RPMI8226 (cell line): ENCODE measurements around the gene MDK.

Source experiments
- DNase-seq: peaks from one replicate; pipeline ENCODE4 v3.0.0-alpha.2; 2015

Gene MDK

DNA sequence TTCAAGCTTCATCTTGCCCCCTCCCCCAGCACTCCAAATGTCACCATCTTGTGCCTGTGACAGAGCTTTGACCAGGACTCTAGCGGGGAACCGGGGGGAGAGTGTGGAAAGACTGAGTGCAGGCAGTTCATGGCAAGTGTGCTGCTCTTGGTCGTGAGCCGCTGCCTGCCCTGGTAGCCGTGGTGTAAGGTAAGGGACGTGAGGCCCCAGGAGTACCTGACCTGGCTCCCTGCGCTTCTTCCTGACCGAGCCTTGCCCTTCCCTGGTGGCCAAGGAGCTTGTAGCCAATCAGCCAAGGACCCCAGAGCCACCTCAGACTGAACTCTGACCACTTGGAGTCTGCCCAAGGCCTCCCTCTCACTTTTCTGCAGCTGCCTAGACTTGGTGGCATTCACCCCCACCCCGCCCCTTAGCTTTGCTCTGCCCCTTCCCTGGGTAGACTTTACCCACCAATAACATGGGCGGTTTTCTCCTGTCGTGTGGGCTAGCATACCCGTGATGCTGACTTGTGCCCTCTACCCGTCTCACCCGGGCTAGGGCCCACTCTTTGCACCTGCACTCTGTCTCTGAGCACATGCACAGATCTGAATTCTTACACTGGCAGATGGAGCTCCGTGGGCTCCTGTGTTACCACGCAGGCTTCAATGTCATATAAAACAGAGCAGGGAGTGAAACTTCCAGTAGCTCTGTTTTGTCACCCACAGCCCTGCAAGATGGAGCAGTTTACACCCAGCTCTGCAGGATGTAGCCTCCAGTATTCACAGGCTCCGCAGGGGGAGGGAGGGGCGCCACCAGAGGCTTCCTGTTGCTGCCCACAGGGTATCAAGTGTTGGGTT lies 32.7 kb upstream of the MDK start:
- DNase-seq, result no peak

DNA sequence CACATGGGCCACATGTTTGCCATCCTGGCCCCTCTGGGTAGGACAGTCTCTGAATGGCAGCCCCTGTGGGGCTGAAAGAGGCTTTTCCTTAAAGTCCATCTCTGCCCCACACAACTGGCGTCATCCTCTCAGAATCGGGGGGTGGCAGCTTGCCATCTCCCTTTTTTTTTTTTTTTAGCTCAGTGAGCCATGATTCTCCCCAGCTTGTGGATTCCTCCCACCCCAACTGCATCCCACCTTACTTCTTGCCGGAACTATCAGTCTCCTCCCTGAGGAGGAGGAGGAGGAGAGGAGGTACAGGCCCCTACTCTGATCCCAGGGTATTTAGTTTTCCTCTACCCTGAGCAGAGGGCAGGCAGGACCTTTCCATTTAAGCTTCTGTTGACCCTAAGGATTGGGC lies 30.8 kb upstream of the MDK start:
- DNase-seq, result no peak

DNA sequence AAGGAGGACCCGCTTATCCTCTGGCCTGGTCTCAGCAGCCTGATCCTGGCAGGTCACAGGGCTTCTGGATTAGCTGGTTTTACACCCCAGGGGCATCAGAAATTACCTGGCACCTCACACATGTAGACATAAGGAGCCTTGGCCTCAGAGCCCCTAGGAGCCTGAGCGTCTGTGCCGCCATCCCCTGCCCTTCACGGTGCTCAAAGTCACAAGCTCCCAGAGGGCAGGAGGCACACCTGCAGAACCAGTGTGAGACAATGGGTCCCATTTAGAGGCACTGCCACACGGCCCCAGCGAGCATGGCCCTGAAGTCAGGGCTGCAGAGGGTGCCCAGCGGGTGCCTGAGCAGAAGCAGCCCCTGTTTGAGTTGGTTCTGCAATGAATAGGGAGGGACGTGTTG lies 30.3 kb upstream of the MDK start:
- DNase-seq, result no peak

DNA sequence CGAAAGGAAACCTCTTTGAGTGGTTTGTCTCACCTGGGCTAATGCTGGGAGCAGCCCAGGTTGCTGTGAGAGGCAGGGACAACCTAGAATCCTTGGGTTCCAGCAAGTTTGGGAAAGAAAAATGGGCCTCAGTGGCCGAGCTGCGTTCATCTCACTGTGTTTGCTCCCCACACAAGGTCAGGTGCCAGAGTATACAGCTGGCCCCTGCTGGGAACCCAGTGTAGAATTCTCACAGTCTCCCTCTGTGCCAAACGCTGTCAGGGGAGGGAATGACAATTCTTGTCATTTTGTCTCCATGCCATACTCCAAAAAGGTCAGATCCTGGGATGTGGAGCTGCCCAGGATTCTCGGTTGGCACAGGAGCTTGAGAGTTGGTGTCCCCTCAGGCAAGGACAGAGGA lies 29.9 kb upstream of the MDK start:
- DNase-seq, result no peak

DNA sequence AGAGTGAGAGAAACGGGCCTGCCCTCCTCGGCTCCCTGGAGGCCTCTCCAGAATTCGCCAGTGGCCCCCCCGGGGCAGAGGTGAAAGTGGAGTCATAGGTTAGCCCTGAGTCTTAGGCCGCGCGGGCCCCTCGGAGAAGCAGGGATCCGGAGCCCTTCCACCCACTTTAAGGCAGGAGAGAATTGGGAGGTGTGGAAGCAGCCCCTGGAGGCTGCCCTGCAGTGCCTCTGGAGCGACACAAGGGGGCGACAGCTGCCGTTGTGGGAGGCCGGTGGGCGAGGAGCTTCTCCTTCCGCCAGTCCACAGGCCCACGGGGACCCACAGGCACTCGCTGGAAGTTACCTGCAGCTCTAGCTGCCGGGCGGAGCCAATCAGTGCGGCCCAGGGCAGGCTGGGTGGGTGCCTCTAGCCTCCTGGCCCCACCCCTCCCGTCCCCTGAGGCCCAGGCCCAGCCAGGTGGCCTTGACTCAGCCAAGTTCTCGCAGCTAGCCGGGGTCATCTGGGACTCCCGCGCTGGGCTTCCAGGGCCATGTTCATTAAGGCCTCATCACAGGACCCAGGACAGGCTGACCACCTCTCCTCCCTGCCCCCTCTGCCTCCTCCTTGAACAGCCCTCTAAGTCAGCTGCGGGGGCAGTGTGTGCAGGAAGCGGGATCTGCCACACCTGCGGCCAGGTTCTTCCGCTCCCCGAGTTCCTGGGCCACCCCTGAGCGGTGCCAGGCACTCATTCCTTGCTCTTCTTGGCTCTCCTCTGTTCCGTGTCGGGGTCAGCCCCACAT lies 29.2 kb upstream of the MDK start:
- no peak for DNase-seq

DNA sequence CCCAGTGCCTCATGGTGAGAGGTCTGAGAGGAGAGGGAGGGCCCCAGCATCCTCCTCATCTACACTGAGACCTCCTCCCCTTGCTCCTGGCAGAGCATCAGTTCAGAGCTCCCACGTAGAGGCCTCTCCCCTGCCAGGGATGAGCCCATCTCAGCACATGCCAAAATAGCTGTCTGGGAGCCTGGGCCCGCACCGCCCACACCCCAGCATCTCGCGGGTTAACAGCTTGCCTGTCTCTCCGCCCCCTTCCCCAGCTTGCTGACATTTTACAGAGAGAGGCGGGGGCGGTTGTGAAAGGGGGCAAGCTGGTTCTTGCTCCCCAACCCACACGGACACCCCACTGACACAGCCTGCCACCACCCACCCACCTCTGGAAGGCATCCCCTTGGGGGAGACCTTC lies 27.8 kb upstream of the MDK start:
- no peak for DNase-seq

DNA sequence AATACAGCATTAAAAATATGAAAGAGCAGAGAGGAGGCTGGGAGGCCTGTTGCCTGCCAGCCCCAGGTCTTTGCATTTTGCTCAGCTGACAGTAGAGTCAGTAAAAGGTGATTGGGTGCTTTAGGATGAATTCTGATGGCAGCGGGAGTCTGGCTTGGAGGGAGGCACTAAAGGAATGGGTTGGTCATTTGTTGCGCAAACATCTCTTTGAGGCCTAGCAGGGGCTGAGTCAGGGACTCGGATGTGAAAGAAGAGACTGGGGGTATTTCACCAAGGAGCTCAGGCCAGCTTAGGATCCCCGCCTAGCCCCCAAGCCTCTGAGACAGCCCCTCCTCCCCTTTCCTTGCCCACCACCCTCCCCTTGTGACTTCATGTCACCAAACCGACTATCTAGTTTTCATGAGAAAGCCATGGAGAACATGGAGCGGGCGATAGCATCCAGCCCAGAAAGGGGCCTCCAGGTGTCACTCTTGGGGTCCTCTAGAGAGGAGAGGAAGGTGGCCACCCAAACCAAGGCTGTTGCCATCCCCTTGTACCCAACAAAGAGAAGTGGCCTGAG lies 24.5 kb upstream of the MDK start:
- no peak for DNase-seq

DNA sequence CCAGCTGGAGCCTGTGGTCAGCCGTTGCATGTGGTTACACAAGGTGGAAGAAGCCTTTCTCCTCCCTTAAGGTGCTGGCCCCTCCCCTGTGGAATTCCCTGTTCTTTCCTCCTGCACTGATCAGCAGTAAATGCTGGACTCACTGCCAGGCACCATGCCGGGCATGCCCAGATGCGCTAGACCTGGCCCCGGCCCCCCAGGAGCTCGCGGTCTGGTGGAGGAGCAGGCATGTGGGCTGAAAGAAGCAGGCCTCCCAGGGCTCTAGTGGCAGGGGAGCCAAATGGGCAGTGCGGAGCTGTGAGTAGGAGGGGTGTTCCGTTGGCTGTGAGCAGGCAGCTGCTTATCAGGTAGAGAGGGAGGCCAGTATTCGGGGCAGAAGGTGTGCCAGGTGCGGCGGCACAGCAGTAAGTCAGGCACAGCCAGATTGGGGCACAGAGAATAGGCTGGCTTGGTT lies 24.0 kb upstream of the MDK start:
- DNase-seq, result no peak

DNA sequence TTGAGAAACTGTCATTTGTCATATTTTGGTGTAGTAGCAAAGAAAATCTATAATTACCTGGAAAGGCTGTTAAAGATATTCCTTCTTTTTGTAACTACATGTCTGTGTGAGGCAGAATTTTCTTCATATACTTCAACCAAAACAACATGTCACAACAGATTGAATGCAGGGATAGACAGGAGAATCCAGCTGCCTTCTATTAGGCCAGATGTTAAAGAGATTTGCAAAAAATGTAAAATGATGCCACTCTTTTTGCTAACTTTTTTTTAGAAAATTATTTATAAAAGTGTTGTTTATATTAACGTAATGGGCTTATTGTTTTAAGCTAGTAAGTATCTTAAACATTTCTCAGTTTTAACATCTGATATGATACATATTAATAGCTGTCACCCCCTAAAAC lies 21.5 kb upstream of the MDK start:
- DNase-seq, result no peak

DNA sequence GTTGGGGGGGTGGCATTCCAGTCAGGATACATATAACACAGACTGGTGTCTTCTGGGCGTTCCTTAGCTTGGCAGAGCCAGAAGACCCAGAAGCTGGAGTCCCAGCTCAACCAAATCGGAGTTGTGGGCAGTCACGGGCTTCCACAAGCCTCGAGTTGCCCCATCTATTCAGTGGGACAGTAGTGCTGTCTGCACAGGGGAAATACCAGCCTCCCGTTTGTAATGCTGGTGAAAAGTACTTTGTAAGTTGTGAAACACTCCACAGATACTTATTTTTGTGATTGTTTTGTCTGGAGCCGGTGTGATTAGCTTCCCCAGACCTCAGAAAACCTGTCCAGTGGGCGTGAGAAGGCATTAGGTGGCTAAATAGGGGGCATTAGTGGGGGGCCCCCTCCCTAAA lies 20.6 kb upstream of the MDK start:
- DNase-seq, result no peak

DNA sequence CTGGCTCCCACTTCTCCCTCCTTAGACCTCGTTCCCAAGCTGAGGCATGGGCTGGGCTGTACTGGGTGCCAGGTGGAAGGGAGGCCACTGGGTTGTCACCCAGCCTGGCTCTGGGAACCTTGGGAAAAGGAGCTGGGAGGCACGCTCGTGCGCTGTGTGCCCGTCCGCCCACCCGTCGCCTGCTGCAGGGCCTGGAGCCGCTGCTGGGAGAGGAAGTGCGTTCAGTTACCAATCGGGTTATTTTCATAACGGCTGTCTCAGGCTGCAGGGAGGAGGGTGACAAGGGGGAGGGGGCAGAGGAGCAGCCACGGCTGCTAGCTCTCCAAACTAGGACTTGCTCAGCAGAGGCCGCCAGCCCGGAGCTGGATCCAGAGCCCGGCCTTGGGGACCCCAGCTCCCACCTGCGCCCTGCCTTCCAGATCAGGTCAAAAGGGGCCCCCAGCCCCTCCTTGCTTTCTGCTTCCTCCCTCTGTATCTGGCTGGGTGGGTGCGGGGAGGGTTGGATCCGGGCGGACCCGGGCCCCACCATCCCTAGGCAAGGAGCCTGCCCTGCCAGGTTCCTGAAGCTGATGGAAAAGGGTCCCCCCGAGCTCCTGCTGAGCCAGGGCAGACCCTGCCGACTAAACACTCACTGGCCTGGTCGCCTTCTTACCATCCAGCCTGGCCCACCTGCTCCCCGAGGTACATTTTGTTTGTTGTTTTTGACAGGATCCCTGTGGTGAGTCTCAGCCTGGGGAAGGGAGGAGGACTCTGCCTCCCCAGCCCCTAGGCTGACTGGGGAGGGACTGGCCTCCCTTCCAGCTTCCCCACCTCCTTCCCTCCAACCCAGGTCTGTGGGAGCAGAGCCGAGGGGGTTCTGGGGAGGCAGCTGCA lies 19.9 kb upstream of the MDK start:
- no peak for DNase-seq

DNA sequence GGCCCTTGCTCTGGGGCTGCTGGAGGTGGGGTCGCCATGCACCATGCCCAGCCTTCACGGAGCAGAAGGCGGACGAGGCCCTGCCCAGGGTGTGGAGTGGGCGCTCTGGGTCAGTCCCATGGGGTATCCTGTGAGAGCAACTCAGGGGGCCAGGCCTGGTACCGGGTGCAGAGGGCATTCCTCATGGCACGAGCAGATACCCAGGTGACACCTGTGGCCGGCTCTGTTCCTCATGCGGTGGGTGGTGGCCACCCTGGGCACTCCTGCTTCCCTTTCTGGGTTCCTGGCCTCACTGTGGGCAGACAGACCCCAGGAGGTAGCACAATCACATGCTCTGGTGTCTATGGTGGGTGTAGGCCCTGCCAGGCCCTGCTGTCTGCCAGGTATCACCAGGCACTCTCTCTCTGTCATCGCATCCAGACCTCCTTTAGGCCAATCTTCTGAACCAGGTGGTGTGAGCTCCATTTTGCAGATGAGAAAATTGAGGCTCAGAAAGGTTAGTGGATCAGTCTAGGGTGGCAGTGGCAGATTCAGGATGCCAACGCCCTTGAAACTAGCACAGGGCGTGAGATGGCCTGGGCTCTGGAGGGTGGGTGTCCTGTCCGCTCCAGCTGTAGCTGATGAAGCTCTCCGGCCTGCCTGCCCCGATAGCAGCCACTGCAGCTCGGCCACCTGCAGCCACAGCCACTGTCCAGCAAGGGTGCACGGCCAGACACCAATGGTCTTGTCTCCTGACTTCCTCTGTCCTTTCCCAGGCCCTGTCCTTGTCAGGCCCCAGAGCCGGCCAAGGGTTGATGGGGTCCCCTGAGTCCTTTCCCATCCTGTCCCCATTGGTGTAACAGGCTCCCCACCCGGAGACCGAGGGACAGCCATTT lies 19.1 kb upstream of the MDK start:
- no peak for DNase-seq

DNA sequence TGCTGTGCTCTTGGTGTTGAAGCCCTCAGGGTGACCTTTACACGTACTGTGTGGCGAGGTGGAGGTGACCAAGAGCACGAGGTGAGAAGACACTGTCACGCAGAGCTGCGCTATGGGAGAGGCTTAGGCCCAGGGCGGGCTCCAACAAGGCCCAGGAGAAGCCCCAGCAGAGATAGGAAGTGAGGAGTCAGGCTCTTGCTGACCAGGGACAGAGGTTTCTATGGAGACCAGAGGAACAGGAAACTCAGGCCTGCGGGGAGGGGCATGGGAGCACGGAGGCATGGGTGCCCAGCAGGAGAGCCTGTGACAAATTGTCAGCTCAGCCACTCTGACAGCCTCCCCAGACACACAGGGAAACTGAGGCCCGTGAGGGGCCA lies 18.4 kb upstream of the MDK start:
- DNase-seq, result no peak

DNA sequence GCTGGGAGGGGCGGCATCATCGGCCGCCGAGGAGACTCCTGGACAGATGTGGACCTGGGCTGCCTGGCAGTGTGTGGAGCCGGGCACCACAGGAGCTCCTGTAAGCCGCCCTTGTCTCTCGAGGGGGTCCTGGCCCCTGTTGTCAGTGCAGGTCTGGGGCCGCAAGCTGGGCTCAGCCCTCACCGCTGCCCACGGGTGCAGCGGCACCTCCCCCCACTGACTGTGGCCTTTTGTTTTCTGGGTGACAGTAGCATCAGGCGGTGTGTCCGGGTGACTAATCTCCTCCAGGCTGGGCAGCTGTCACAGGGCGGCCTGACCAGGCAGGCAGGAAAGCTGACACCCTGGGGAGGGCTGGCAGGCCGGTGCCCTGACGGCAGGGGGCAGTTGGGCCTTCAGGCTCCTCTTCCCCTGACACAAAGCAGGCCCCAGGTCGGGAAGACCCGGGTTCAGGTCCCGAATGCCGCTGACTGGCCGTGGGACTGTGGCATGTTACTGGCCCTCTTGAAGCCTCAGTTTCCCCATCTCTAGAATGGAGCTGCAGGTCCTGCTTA lies 17.9 kb upstream of the MDK start:
- no peak for DNase-seq

DNA sequence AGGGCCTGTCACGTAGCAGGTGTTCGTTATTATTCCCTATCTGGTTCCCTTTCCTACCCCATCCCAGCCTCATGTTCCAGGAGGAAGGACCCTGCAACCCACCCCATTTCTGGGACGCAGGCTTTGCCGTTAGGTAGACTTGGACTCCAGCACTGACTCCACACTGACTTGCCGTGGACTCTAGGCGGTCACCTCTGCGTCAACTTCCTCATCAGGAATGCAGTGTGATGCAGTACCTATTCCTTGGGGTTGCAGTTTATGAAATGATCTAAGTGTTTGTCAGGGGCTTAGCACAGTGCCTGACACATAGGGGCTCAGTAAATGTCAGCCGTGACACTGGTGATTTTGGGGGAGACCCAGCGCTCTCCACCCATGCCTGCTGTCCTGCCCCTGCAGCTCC lies 17.4 kb upstream of the MDK start:
- no peak for DNase-seq

DNA sequence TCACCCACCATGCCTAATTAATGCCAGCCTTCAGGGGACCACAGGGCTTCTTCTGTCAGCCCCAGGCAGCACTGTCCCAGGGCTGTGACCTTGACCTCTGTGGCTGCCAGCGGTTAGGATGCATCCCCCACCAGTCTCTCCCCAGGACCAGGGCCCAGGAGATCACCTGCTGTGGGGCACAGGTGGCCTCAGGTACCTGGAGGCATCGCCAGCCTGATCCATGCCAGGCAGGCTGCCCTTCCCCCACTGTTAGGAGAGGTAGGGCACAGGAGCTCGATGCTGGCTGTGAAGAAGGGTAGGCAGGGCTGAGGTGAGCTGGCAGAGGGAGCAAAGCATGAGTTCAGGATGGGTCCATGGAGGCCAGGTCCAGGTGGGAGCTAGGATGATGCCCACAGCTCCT lies 16.7 kb upstream of the MDK start:
- no peak for DNase-seq

DNA sequence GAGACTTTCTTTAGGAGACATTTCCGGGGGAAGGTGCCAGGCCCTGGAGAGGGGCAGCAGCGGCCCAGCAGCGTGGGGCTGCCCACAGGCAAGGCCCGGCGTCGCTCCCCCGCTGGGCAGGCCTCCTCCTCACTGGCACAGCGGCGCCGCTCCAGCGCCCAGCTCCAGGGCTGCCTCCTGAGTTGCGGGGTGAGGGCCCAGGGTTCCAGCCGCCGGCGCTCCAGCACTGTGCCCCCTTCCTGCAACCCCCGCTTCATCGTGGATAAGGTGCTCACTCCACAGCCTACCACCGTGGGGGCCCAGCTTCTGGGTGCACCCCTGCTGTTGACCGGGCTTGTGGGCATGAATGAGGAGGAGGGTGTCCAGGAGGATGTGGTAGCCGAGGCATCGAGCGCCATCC lies 15.2 kb upstream of the MDK start:
- DNase-seq, result no peak

DNA sequence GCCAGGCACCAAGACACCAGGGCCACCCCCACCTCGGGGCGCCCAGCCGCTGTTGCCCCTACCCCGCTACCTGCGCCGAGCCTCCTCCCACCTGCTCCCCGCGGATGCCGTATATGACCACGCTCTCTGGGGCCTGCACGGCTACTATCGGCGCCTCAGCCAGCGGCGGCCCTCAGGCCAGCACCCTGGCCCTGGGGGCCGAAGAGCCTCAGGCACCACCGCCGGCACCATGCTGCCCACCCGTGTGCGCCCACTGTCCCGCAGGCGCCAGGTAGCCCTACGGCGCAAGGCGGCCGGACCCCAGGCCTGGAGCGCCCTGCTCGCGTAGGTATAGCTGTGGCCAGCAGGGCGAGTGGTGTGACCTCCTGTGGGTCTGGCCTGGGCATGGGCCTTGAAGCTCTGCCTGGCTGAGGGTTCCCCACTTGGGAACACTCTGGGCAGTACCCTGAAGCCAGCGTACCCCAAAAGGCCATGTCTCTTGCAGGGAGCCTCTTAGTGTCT lies 14.8 kb upstream of the MDK start:
- no peak for DNase-seq

DNA sequence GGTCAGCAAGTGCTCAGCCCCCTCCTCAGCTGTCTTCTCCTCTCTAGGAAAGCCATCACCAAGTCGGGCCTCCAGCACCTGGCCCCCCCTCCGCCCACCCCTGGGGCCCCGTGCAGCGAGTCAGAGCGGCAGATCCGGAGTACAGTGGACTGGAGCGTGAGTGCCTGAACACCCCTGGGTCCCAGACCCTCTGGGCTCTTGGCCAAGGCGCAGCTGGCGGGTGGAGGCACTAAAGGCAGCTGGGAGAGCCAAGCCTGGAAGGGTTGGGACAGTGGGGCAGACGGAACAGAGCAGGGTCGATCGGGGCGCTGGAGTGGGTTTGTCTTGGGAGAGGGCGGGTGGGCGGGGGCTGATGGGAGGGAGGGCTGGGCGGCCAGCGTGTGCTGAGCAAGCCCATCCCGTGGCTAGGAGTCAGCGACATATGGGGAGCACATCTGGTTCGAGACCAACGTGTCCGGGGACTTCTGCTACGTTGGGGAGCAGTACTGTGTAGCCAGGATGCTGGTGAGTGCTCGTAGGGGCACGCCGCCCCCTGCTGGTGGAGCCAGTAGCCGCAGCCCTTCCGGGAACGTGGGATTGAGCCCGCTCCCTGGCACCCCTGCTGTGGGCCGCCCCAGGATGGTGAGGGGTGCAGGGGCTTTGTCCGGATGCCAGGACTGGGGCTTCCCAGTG lies 14.1 kb upstream of the MDK start:
- no peak for DNase-seq

DNA sequence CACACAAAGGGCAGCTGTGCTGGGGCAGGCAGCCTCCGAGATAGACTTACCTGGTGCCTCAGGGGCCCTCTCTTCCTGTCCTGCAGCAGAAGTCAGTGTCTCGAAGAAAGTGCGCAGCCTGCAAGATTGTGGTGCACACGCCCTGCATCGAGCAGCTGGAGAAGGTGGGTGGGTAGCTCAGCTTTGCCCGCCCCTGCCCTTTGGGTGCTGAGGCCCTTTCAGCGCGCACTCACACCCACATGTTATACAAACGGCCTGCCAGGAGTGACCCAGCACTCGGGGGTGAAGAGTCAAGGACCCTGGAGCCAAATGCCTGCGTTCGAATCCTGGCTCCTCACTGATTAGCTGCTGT lies 13.6 kb upstream of the MDK start:
- no peak for DNase-seq
